Stimulated activated CD8-positive, alpha-beta memory T cell treated with anti-CD3 and anti-CD28 coated beads, Interleukin-2, amount 100 ng/mL, for 48 hours (primary cell): Measurements from ENCODE around the gene CLDN5.

Experiments used
- DNase-seq, 2 donors: peaks; one replicate each; pipeline ENCODE4 v3.0.0-alpha.2; 2020; ENCODE audit warnings: low read depth in 2 of 2

The CLDN5 gene

DNA sequence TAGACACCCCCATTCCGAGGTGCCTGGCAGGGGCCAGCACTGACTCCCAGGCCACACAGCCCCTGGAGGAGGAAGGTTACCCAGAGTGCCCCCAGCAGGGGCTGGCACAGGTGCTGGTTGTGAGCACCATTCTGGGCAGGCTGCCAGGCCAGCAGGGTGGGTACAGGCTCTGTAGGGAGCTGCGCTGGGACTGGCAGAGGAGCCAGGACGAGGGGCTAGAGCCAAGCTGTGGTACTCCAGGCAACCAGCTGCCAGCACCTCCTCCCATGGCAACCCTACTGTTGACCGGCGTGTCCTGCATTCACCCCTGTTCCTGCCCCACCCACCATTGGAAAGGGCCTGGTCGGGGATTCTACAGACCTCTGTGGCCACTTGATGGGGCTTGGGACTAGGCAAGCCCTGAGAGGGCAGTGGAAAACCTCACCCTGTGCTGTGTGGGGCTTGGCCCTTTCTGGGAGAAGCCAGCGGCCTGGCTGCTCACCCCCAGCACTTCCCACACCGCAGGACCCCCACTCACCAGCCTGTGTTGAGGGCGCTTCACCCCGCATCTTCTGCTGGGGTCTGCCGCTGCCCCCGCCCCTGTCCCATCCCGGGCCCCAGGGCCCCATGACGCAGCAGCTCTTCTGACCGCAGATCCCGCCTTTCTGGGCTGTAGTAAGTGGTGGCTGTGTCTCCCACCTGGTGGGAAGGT, 1.9 kb downstream of the CLDN5 start:
- DNase-seq, result no peak

DNA sequence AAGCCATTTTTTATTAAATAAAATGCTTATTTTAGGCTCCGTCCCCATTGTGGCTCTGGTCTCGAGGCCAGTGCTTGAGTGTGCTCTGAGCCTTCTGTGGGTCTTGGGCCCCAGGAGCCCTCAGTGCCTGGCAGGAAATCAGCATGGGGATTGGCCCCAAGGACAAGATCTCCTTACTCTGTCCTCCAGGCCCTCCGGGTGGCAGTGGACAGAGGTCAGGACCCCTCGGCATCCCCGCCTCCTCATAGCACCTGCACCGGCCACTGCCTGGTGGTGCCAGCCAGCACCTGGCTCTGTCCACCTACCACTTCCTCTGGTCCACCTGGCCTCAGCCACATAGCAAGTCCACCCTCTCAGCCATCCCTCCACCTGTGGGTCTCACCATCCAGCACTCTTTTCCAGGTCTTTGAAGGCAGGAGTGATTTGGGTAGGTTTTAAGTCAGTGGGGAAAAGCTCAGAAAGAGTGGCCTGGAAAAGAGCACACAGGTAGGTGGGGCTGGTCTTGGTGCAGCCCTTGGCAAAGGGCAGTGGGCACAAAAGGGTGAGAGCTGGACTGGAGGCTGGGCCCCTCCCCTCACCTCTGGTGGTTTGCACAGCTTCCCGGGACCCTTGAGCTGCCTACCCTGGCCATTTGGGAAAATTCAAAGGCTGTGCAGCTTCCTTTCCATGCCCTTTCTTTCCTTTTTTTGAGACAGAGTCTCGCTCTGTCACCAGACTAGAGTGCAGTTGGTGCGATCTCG, 3.5 kb downstream of the CLDN5 start:
- DNase-seq, result no peak

DNA sequence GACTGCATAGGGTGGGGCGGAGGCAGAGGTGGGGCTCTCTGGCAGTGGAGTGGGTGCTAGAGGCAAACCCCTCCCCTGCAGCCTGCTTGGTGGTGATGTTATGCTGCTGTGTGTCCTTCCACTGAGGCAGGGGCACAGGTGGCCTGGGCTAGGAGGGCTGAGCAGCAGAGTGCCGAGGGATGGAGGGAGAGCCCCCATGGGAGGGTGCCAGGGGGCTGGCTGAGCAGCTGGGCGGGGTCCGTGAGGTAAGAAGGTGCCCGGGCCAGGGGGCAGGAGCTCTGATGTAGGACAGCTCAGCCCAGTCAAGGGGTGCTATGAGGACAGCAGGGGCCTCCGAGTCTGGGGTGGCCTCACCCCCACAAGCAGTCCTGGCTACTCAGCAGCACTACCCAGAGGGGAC, 4.2 kb downstream of the CLDN5 start:
- DNase-seq, result no peak

DNA sequence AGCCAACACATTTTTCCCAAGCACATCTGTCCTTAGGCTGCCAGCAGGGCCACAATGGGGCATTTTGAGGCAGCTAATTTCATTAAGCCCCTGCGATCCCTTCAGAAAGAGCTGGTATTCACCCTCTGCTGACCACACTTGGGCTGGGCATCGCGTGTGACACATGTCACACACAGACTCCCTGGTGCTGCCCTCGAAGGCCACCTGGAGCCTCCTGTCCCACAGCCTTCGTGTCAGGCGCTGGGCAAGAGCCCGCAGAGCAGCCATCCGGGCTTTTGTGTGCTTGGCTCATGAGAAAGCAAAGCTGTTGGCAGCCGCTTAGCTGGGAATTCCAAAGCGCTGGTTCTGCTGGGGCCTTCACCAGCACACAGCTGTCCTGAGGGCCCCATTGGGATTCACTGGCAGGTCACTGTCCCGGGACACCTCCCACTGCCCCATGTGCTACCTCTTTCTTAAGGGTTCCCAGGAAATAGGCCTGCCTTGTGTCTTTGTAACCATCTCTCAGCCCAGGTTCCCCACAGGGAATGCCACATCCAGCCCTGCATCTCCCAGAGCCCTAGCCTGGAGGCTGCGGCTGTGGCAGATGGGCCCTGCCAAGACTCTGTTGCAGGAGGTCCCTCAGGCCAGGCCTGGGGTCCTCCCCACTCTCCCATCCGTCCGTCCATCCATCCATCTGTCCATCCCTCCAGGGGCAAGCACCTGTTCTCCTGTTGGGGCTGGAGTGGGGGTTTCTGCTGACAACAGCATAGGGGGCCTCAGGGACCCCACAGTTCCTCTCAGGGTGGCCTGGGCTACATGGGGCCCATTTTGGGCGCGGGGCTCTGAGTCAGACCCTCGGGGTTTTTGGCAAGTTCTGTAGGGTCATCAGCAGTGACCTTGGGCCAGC, 4.9 kb downstream of the CLDN5 start:
- no peak for DNase-seq

DNA sequence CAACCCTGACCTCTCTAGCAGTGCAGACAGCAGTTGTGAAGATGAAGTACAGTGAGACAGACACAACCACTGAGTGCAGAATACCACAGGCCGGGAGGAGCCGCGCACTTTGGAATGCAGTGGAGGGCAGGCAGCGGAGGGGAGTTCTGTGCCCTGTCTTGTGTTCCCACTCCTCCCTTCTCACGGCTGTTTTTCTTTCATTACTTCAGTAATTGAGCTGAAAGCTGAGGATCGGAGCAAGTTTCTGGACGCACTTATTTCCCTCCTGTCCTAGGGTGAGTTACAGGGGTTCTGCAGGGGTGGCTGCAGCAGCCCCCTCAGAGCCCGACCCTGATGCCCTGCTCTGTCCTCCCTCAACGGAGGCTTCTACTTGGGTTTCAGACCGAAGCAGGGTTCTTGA, 5.6 kb downstream of the CLDN5 start:
- no peak for DNase-seq

DNA sequence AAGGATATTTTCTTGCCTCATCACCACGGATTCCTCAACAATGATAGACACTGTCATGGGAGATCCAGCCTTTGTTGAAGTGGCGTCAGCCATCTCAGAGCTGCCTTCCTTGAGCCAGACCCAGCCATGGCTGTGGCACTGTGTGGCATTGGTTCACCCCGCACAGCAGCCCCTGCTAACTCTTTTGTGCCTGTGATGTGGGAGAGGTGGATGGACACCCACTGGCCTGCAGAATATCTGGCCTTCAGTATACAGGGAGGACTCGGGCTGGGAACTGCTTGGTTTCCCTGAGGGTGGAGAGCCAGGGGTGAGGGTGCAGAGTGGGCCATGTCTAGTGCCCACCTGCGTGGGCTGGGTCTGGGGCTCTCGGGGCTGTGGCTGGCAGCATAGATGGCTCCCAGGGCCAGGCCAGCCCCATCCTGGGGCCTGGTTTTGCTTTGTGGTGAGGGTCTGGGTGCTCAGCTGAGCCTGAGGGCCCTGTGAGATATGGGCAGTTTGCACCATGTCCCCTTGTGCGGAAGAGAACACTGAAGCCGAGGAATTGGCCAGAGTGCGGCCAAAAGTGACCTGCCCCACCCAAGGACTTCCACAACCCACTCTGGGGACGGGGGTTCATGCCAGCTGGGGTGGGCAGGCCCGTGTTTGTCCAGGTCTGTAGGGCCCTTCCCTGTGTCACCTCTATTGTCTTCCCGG, 6.1 kb downstream of the CLDN5 start:
- no peak for DNase-seq

DNA sequence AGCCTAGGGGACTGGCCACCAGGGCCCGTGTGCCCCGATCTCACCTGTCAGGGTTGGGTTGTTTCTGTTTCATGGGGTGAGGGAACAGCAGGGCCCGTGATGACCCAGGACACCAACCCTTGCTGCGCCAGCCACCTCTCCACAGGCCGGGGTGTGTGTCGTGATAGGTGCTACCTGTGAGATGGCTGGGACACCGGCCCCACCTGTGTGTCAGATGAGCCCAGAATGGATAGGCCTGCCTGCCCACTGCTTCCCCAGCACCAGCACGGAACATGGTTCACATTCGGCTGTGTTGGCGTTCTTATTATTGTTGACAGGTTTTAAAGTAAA, 7.1 kb downstream of the CLDN5 start:
- no peak for DNase-seq

DNA sequence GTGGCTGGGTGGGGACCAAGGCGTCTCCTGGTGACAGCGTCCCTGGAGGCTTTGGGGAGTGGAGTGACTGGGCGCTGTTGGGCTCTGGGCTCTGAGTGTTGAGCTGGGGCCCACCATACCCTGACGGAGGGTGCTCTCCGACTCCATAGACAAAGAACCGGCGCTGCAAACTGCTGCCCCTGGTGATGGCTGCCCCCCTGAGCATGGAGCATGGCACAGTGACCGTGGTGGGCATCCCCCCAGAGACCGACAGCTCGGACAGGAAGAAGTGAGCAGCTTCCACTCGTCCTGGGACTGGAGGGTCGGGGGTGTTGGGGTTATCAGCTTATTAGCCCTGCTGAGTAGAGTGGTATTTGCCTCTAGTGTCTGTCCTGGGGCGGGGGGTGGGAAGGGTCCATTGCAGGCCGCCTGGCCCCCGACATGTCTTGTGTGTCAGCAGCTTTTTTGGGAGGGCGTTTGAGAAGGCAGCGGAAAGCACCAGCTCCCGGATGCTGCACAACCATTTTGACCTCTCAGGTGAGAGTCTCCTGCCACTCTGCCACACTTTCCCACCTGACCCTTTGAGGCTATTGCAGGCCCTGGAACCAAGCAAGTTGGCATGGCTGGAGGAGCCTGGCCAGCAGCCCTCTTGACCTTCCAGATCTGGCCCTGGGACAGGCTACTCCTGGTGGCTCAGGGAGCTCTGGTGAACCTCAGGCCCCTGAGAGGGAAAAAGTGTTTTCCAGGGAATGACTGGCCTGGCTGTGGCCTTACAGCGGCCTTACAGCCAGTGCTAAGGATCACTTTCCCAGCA, 7.6 kb downstream of the CLDN5 start:
- no peak for DNase-seq

DNA sequence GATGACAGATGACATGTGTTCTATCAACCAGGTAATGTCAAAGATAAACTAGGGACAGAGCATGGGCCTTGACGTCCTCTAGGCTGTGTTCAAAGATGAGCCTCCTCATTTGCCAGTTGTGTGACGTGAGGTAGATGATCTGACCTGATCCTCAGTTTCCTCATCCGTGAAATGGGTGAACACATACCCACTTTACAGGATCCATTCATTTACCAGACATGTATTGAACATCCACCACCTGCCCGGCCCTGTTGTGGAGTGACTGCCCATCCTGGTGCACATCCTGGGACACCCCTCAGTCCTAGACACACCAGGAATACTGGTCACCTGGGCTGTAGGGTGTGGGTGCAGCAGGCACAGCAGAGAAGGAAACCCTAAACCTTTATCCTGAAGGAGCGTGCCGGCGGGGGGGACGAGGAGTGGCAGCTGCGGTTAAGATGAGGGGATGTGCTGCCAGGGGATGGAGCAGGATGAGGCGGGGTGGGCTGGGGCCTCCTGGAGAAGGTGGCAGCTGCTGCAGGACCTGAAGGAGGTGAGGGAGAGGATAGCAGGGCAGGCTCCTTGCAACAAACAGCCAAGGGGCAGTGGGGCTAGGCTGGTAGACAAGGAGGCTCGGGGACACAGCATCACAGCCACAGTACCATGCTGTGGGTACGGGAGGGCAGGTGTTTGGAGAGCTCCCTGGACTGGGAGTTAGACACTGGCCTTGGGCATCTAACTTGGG, 8.4 kb downstream of the CLDN5 start:
- DNase-seq, result no peak

DNA sequence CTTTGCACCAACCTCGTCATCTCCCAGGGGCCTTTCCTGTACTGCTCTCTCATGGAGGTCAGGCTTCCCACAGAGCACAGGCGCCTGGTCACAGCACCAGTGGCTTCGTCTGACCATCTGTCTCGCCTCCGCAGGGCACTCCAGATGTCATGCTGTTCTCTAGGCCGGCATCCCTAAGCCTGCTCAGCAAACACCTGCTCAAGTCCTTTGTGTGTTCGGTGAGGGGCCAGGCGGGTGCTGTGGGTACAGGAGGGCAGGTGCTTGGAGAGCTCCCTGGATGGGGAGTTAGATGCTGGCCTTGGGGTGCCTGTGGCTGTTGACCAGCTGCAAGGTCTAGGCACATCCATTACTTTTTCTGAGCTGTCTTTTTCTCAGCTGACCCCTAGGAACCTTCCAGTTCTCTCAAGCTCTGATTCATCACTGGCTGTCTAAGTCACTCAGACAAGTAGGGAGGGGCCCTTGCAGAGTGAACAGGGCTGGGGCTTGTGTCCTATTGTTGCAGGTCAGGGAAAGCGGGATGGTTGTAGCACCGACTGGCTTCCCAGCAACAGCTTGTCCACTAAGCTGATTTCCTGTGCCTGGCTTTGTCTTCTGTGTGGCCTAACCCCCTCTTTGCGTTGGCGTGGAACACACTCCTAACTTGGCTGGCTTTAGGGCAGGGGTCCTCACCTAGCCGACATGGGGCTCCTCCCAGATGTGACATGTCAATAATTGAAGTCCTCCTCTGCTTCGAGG, 9.2 kb downstream of the CLDN5 start:
- DNase-seq, result no peak

DNA sequence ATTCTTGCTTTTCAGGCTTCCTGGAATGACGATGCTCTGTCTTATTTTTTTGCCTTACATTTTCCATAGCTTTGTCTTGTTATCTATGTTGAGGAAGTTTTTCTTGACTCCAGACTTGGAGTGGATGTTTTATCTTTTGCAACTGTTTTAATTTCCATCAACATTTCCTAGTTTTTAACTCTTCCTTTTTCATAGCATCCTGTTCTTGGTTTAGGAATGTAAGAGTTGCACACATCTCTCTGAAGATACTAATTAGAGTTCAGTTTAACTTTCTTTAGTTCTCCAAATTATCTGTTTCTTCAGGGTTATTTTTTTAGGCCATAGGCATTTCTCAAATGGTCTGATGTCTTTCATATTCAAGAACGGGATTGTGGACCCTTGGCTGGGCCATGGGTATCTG, 10.4 kb downstream of the CLDN5 start:
- DNase-seq, result no peak

DNA sequence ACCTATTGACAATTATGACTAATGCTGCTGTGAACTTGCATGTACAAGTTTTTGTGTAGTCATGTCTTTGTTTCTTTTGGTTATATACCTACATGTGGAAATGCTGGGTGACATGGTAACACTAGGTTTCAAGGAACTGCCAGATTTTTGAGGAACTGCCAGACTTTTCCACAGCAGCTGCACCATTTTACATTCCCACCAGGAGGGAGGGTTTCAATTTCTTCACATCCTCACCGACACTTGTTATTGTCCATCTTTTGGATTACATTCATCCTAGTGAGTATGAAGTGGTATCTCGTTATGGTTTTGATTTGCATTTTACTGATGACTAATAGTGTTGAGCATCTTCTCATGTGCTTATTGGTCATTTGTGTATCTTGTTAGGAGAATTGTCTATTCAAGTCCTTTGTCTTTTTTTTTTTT, 13.3 kb downstream of the CLDN5 start:
- no peak for DNase-seq

DNA sequence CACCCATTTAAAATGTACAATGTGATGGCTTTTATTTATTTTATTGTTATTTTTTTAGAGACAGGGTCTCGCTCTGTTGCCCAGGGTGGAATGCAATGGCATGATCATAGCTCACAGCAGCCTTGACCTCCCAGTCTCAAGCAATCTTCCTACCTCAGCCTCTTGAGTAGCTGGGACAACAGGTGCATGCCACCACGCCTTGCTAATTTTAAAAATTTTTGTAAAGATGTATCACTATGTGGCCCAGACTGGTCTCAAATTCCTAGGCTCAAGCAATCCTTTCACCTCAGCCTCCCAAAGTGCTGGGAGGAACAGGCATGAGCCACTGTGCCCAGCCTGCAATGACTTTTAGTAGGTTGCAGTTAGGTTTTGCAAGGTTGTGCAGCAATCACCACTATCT, 14.3 kb downstream of the CLDN5 start:
- DNase-seq, result no peak

DNA sequence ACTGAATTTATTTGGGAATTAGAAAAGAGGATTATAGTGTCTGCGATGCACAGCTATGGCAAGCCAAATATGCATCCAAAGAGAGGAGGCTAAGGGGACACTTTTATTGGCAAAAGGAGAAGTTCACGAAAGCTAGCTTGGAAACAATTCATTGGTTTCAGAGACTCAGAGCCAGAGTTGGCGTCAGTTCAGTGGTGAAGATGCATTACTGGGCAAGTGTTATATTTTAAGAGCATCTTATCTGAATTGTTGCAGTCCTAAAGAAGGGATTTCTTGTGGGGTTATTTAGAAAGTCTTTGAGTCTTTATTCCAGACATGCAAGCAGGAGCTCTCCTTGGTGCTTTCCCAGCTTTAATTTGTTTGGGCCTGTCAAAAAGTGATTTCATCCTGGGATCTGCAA, 15.0 kb downstream of the CLDN5 start:
- no peak for DNase-seq

DNA sequence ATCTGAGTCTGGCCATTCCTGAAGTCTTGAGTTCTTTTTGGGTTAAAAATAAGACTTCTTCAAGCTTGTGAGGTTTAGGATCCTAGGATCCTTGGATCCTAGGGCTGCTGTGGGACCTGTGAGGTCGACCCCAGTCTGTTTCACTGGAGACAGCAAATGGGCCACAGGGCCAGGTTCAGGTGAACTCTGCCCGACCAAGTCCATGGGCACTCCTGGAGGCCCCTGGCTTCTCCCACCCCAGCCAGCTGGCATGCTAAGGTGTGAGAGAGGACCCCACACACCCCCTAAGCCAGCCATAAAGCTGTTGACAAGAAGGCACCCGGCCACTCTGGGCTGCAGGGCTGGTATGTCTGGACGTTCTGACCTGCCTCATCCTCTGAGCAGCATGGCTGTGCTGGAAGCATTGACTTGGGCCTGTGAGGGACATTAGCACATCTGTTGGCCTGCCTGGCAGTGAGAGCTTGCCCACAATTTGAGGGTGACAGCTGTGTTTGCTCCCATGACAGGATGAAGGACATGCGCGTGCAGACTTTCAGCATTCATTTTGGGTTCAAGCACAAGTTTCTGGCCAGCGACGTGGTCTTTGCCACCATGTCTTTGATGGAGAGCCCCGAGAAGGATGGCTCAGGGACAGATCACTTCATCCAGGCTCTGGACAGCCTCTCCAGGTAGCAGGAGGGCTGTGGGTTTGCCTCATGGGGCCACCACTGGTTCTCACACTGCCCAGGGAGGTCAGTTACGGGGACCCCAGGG, 16.0 kb downstream of the CLDN5 start:
- no peak for DNase-seq

DNA sequence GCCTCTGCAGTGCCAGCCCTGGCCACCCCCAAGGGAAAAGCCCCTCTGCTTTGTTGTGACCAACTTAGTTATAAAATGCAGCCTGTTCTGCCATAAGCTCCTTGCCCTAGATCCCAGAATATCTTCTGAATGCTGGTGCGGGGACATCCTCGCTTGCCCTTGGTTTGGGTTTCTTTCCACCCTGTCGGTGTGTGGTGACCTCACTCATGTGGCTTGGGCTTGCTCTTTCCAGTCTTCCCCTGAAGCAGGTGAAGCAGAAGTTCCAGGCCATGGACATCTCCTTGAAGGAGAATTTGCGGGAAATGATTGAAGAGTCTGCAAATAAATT, 16.7 kb downstream of the CLDN5 start:
- DNase-seq, result no peak

DNA sequence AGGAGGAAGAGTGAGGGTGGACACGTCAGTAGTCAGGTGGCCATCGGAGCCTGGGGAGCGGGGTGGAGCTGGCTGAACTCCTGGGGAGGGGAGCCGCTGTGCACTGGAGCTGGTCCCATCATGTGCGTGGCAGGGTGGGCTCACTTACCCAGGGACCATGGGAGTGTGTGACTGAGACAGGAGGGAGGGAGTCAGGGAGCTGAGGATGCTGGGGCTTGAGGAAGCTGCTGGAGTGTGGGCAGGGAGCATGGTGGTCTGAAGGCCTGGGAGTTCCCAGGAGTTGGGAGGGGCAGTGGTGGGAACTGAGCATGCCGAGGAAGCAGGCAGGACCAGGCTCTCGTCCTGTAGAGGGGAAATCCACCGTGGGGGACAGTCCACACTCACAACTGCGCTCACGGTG, 18.0 kb downstream of the CLDN5 start:
- no peak for DNase-seq

DNA sequence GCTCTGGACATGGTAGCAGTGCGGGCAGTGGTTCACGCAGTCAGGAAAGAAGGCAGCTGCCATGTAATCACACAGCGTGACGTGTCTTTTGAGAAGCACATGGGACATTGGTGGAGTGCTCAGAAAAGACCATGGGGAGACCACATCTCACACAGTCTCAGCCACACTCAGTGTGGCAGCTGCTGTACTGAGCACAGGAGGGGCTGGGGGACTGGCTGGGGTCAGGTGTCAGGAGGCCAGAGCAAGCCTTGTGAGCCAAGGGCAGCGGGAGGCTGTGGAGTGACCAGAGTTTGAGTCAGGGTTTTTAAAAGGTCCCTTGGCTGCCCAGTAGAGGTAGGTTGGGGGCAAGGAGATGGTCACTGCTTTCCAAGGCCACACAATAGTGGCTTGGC, 18.5 kb downstream of the CLDN5 start:
- no peak for DNase-seq
